Measurements from ENCODE around the gene SIT1. TPM values are rescaled to one million over a fixed set of nuclear protein-coding genes. Genes with fewer than 3 reads are reported as not detected.
A peak's percentile ranks its signal among the peaks of the same experiment; 100 is the strongest.
"Not testable (repeated sequence)": the region's sequence is repeated elsewhere in the genome, so short reads cannot be mapped to it uniquely, and the experiment has no call there.

SIT1 gene
- total RNA-seq, 1 donor from 2014 or later, result not detected

DNA sequence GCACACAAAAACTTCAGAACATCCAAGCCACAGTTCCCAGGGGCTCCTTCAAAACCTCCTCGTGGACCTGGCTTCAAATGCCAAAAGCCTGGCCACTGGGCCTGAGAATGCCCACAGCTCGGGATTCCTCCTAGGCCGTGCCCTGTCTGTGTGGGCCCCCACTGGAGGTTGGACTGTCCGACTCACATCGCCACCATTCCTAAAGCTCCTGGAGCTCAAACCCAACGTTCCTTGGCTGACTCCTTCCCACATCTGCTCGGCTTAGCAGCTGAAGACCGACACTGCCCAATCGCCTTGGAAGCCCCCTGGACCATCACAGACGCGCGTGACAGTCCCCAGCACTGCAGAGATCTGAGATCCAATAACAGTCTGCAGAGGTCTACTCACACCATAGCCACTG is 7.7 kb downstream of the SIT1 start:
- Histone ChIP-seq H2AFZ (ENCODE audit: low read depth, low read length) (no peak overlapping the region), H3K4me2 (ENCODE audit: low read length) (no peak overlapping the region), H3K4me3 (ENCODE audit: insufficient read depth, low read depth, low read length) (no peak overlapping the region), H3K27me3 (ENCODE audit: insufficient read depth, low read length) (no peaks in the 10 kb centered on the region), H3K79me2 (ENCODE audit: insufficient read depth, low read length) (no peaks in the 10 kb centered on the region), H3K9me3 (ENCODE audit: insufficient read depth, low read depth, low read length) (no peaks in the 10 kb centered on the region), H3K9ac (ENCODE audit: low read length) (no peak overlapping the region), H3K27ac (ENCODE audit: low read depth, low read length) (no peak overlapping the region), H3K36me3 (ENCODE audit: insufficient read depth, low read length) (no peaks in the 10 kb centered on the region), H3K4me1 (ENCODE audit: insufficient read depth, low read length) (peaks cover 6% of the 10 kb centered on the region), H4K20me1 (ENCODE audit: insufficient read depth, low read length) (no peaks in the 10 kb centered on the region)
- Mint-ChIP-seq H3K27me3 (ENCODE audit: low read depth, unreplicated experiment) (no peaks in the 10 kb centered on the region), H3K4me1 (ENCODE audit: low read depth, unreplicated experiment) (peaks cover 4% of the 10 kb centered on the region), H3K9me3 (ENCODE audit: unreplicated experiment) (peaks cover 3% of the 10 kb centered on the region), H3K36me3 (ENCODE audit: low read depth, unreplicated experiment) (peaks cover 8% of the 10 kb centered on the region), H3K4me3 (ENCODE audit: unreplicated experiment) (no peak overlapping the region), H3K27ac (ENCODE audit: unreplicated experiment) (no peak overlapping the region)
- FAIRE-seq (no peak), DNase-seq (ENCODE audit: low read depth) (no peak)
- no peak for TF ChIP-seq EZH2 (IDR thresholded peaks at IDR 0.05; ENCODE audit: insufficient read depth, low read length)
- TF ChIP-seq, protein P1, sequence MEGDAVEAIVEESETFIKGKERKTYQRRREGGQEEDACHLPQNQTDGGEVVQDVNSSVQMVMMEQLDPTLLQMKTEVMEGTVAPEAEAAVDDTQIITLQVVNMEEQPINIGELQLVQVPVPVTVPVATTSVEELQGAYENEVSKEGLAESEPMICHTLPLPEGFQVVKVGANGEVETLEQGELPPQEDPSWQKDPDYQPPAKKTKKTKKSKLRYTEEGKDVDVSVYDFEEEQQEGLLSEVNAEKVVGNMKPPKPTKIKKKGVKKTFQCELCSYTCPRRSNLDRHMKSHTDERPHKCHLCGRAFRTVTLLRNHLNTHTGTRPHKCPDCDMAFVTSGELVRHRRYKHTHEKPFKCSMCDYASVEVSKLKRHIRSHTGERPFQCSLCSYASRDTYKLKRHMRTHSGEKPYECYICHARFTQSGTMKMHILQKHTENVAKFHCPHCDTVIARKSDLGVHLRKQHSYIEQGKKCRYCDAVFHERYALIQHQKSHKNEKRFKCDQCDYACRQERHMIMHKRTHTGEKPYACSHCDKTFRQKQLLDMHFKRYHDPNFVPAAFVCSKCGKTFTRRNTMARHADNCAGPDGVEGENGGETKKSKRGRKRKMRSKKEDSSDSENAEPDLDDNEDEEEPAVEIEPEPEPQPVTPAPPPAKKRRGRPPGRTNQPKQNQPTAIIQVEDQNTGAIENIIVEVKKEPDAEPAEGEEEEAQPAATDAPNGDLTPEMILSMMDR (IDR thresholded peaks at IDR 0.05; ENCODE audit: insufficient read depth, low read depth, low read length), result no peak

DNA sequence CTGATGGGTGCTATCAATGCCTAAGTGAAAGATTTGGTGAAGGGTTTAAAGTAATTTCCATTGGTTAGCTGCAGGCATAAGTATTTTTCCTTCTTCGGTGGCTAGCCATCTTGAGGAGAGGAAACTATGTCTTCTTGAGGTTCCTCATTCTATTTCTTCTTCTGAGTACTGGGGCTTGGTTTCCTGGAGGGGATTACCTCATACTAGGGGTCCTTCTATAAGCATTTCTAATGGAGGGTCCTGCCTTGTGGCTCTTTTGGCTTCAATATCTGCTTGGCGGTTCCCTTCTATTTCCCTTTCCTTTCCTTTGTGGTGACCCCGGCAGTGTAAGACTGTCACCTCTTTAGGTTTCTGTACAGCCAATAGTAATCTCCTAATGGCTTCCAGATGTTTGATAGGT is 9.3 kb downstream of the SIT1 start:
- not testable (repeated sequence) for H3K36me3 Mint-ChIP-seq (ENCODE audit: low read depth, unreplicated experiment); H3K27ac Mint-ChIP-seq (ENCODE audit: unreplicated experiment); FAIRE-seq; H3K9me3 Mint-ChIP-seq (ENCODE audit: unreplicated experiment); H3K4me3 ChIP-seq (ENCODE audit: insufficient read depth, low read depth, low read length); H4K20me1 ChIP-seq (ENCODE audit: insufficient read depth, low read length); H3K27me3 Mint-ChIP-seq (ENCODE audit: low read depth, unreplicated experiment); H3K79me2 ChIP-seq (ENCODE audit: insufficient read depth, low read length); H3K4me3 Mint-ChIP-seq (ENCODE audit: unreplicated experiment); H3K27ac ChIP-seq (ENCODE audit: low read depth, low read length); H3K9ac ChIP-seq (ENCODE audit: low read length); H3K9me3 ChIP-seq (ENCODE audit: insufficient read depth, low read depth, low read length); H2AFZ ChIP-seq (ENCODE audit: low read depth, low read length); H3K4me2 ChIP-seq (ENCODE audit: low read length); DNase-seq (ENCODE audit: low read depth); H3K4me1 Mint-ChIP-seq (ENCODE audit: low read depth, unreplicated experiment); H3K4me1 ChIP-seq (ENCODE audit: insufficient read depth, low read length); H3K36me3 ChIP-seq (ENCODE audit: insufficient read depth, low read length); H3K27me3 ChIP-seq (ENCODE audit: insufficient read depth, low read length)

DNA sequence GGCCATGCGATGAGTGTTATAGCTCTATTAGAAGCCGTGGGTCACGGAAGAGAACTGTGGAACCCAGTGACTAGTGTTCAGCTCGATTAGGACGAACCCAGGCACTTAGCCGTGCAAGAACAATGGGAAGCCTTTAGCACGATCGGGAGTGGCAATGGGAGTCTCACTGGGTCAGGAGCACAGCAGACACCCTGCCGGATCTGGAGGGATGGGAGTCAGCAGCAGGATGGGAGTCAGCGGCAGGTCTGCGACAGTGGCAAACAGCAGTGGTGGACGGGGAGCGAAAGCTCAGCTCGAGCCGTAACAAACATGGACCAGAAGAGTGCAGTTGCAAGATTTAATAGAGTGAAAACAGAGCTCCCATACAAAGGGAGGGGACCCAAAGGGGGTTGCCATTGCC is 10.3 kb downstream of the SIT1 start:
- not testable (repeated sequence) for H3K4me2 ChIP-seq (ENCODE audit: low read length); DNase-seq (ENCODE audit: low read depth); H3K4me1 Mint-ChIP-seq (ENCODE audit: low read depth, unreplicated experiment); H3K36me3 ChIP-seq (ENCODE audit: insufficient read depth, low read length); H2AFZ ChIP-seq (ENCODE audit: low read depth, low read length); H3K9ac ChIP-seq (ENCODE audit: low read length); H3K9me3 Mint-ChIP-seq (ENCODE audit: unreplicated experiment); H3K27ac ChIP-seq (ENCODE audit: low read depth, low read length); H3K4me3 ChIP-seq (ENCODE audit: insufficient read depth, low read depth, low read length); H4K20me1 ChIP-seq (ENCODE audit: insufficient read depth, low read length); H3K27me3 ChIP-seq (ENCODE audit: insufficient read depth, low read length); FAIRE-seq; H3K4me3 Mint-ChIP-seq (ENCODE audit: unreplicated experiment); H3K4me1 ChIP-seq (ENCODE audit: insufficient read depth, low read length); H3K36me3 Mint-ChIP-seq (ENCODE audit: low read depth, unreplicated experiment); H3K27ac Mint-ChIP-seq (ENCODE audit: unreplicated experiment); H3K79me2 ChIP-seq (ENCODE audit: insufficient read depth, low read length); H3K9me3 ChIP-seq (ENCODE audit: insufficient read depth, low read depth, low read length); H3K27me3 Mint-ChIP-seq (ENCODE audit: low read depth, unreplicated experiment)

- Histone ChIP-seq H3K9me3 (ENCODE audit: insufficient read depth, low read depth, low read length) (no peaks in the 10 kb centered on the region), H3K4me1 (ENCODE audit: insufficient read depth, low read length) (no peaks in the 10 kb centered on the region), H3K27ac (ENCODE audit: low read depth, low read length) (no peak overlapping the region), H3K4me3 (ENCODE audit: insufficient read depth, low read depth, low read length) (no peak overlapping the region), H3K9ac (ENCODE audit: low read length) (no peak overlapping the region), H3K27me3 (ENCODE audit: insufficient read depth, low read length) (no peaks in the 10 kb centered on the region), H2AFZ (ENCODE audit: low read depth, low read length) (no peak overlapping the region), H3K79me2 (ENCODE audit: insufficient read depth, low read length) (no peaks in the 10 kb centered on the region), H3K4me2 (ENCODE audit: low read length) (no peak overlapping the region), H3K36me3 (ENCODE audit: insufficient read depth, low read length) (no peaks in the 10 kb centered on the region), H4K20me1 (ENCODE audit: insufficient read depth, low read length) (no peaks in the 10 kb centered on the region)
- Mint-ChIP-seq H3K27me3 (ENCODE audit: low read depth, unreplicated experiment) (no peaks in the 10 kb centered on the region), H3K9me3 (ENCODE audit: unreplicated experiment) (peaks cover 3% of the 10 kb centered on the region), H3K27ac (ENCODE audit: unreplicated experiment) (no peak overlapping the region), H3K4me1 (ENCODE audit: low read depth, unreplicated experiment) (peaks cover 7% of the 10 kb centered on the region), H3K4me3 (ENCODE audit: unreplicated experiment) (no peak overlapping the region), H3K36me3 (ENCODE audit: low read depth, unreplicated experiment) (peaks cover 8% of the 10 kb centered on the region)
- TF ChIP-seq EZH2 (IDR thresholded peaks at IDR 0.05; ENCODE audit: insufficient read depth, low read length), result no peak
- TF ChIP-seq, protein P1 (IDR thresholded peaks at IDR 0.05; ENCODE audit: insufficient read depth, low read depth, low read length), result no peak
- FAIRE-seq, result peak; percentile 64
- DNase-seq (ENCODE audit: low read depth), result no peak
Observed at GRCh38 chr9:35639631-35640030, 11.1 kb downstream of the SIT1 start.

- H2AFZ ChIP-seq (ENCODE audit: low read depth, low read length); H4K20me1 ChIP-seq (ENCODE audit: insufficient read depth, low read length); H3K36me3 Mint-ChIP-seq (ENCODE audit: low read depth, unreplicated experiment); H3K9ac ChIP-seq (ENCODE audit: low read length); H3K9me3 ChIP-seq (ENCODE audit: insufficient read depth, low read depth, low read length); H3K9me3 Mint-ChIP-seq (ENCODE audit: unreplicated experiment); H3K27me3 Mint-ChIP-seq (ENCODE audit: low read depth, unreplicated experiment); H3K4me2 ChIP-seq (ENCODE audit: low read length); H3K36me3 ChIP-seq (ENCODE audit: insufficient read depth, low read length); H3K4me1 ChIP-seq (ENCODE audit: insufficient read depth, low read length); FAIRE-seq; H3K4me3 ChIP-seq (ENCODE audit: insufficient read depth, low read depth, low read length); H3K27ac ChIP-seq (ENCODE audit: low read depth, low read length); DNase-seq (ENCODE audit: low read depth); H3K27ac Mint-ChIP-seq (ENCODE audit: unreplicated experiment); H3K4me1 Mint-ChIP-seq (ENCODE audit: low read depth, unreplicated experiment); H3K27me3 ChIP-seq (ENCODE audit: insufficient read depth, low read length); H3K4me3 Mint-ChIP-seq (ENCODE audit: unreplicated experiment); H3K79me2 ChIP-seq (ENCODE audit: insufficient read depth, low read length): not testable (repeated sequence)
Observed at GRCh38 chr9:35639225-35639624, 11.5 kb downstream of the SIT1 start.

All from astrocyte (in vitro differentiated cells and primary cell).